SW 1271 (cell line): ENCODE measurements around the gene NFILZ.
A peak's percentile ranks its signal among the peaks of the same experiment; 100 is the strongest.

ENCODE experiments used
- DNase-seq, 2 experiments: peaks; one replicate each; lab custom pipeline; 2025; lab: John Stamatoyannopoulos, UW

The NFILZ gene, protein sequence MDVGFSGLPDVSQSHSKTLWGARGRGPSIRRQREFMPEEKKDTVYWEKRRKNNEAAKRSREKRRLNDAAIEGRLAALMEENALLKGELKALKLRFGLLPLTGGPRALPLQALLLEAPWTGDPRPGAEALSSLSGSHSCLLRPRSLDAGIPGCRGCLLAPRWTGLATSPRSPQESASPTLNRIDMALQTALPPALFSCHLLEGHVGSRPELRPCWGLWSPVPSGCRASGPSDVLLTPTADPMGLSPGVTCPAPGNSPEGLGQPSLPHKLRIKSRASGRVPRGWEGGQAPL

DNA sequence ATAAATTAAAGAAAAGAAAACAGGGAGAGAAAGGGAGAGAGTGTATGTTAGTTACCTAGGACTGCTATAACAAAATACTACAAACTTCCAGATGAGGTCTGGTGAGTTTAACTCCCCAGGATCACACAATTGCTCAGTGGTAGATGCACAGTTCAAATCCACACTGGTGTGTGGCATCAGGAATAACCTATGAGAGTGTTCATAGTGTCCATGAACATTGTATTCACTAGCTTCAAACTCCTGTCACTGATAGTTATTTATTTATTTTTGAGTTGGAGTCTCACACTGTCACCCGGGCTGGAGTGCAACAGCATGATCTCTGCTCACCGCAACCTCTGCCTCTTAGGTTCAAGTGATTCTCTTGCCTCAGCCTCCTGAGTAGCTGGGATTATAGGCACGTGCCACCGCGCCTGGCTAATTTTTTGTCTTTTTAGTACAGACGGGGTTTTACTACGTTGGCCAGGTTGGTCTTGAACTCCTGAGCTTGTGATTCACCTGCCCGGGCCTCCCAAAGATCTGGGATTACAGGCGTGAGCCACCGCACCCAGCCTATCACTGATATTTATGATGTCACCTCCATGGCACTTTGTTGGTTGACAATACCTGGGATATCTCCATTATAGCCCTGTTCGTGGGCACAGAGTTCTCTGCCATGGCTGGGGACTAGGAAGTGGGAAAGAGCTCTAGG, at the start of gene NFILZ:
TSS of gene NFILZ (plus strand) at position 638 of the 688 bp plus-strand sequence. CDS start 46,133 bp downstream, outside the sequence.
- no peak for DNase-seq

DNA sequence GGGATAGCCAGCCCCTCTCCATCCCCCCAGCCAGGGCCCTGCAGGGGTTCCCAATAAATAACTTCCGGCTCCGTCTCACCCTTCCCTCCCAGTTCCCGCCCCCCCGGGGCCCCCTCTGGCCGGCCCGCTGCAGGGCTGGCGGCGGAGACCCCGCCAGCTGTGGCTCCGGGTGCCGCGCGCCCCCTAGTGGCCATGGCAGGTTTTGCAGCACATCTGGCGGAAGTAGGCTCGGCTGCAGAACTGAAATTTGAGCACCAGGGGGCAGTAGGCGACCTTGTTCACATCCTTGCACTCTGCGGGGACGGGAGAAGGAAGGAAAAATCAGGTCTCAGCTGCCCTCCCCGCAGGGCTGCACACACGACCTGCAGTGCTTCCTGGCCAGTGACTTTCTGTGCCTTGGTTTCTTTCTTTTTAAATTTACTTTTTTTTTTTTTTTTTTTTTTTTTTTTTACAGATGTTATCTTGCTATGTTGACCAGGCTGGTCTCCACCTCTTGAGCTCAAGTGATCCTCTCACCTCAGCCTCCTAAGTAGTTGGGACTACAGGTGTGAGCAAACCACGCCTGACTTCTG, 49.6 kb upstream of the NFILZ start:
- DNase-seq, result peak in 1 of 2 experiments; percentile 64

DNA sequence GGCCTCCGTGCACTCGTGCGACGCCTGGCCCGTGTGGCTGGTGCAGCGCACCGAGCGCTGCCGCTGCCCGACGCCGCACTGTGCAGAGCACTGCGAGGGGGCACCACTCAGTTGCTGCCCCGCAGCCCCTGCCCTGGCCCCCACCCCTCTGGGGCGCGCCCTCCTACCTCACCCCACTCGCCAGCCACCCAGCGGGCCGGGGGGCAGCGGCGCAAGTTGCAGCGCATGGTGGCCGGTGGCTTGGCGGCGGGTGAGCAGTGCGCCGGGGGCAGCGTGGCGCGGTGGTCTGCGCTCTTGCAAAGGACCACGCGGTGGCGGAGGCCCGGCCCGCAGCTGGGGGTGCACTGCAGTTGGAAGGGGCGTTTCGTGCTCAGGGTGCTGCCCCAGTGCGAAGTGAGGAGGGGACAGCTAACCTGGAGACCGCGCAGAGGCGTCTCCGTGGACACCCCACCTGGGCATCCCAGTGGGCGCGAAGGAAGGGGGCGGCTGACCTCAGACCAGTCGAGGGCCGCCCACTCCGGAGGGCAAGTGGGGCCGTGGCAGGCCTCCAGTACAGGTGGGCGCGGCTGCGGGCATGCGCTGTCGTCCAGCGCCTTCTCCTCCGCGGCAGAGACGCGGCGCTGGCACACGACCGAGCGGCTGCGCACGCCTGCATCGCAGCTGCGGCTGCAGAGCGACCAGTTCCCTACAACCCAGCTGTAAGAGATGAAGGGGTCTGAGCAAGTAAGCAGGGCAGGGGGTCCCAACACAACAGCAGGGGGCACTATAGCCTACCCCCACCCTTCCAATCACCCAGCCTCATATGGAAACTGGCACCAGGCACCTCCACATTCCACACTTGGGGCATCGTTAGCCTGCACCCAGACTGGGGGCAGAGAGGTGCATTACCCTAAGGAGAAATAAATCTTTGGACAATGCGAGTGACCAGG, 45.2 kb upstream of the NFILZ start:
- DNase-seq, result no peak

DNA sequence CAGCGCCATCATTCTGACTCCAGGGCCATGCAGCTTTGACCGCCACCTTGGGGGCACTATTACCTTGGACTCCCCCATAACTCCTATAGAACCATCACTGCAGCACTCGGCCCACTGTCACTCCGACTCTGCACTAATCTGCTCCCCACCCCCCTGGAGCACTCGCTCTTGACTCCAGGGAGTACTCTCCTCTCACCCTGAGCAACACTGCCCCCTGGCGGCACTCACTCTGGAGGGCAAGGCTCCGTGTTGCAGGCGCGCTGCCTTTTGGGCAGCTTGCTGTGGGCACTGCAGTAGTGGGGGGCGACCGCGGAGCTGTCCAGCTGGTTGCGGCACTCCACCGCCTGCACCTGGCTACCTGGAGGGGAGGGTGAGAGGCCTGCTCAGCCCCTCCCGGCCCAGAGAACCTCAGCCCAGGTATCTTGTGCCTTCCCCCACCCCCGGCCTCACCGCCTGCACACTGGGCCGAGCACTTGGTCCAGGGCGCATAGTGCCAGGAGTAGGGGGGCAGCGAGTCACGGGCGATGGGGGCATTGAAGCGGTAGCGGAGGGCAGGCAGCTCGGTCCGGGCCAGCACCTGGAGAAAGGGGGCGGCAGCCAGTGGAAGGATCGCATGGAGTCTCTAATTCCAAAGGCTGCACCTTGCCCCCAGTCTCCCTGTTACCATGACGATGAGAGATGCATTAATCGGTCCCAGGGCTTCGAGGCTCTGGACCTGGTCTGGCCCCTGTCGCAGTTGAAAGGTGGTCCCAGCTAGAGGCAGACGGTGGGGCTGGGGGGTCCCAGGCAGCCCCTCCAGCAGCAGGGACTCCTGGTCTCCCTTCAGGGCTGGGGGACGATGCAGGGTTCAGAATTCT, 44.3 kb upstream of the NFILZ start:
- DNase-seq, result peak; percentile 17 to 40

DNA sequence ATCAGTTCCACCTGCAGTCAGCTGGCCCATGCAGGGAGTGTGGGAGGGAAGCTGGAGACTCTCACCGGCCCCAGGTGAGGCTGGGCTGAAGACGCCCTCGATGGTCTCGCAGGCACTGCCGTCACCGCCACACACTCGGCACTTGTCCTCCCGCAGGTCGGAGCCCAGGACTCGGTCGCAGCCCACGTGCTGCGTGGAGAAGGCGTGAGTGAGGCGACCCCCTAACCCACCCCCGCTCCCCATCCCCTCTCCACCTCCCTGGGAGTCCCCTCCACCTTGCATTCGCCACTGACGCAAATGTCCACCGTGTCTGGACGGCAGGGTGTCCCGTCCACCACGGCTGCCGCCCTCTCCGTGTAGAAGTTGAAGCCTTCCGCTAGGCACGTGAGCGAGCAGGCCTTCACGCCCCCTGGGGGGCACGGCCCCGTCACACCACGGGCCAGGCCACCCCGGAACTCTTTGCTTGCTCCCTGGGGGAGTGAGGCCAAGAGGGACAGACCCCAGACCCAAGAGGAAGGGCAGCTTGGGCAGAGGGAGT, 41.2 kb upstream of the NFILZ start:
- DNase-seq, result no peak

DNA sequence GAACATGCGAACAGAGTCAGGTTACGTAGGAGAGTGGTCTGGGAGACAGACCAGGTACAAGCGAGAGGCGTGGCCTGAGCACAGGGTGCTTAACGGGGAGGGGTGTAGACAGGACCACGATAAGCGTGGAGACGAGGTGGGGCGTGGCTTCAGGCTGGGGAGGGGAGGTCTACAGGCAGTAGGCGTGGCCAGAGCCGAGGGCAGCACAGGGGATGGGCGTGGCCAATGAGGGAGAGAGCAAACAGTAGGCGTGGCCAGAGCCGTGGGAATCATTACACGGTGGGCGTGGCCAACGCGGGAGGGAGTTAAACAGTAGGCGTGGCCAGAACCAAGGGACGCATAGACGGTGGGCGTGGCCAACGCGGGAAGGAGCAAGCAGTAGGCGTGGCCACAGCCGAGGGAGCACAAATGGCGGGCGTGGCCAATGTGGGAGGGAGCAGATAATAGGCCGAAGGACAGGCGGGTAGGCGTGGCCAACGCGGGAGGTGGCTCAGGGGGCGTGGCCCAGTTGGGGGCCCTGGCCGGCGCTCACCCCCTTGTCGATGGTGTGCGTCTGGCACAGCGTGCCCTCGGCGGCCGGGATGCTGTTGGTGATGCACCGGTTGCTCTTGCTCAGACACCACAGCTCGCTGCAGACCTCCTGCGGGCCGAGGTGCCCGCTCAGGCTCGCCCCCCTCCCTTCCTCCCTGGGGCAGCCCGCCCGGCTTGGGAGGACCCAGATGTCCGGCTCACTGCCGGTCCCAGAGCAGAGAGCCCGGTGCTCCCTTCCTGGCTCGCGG, 38.0 kb upstream of the NFILZ start:
- DNase-seq, result peak; percentile 45 to 49

DNA sequence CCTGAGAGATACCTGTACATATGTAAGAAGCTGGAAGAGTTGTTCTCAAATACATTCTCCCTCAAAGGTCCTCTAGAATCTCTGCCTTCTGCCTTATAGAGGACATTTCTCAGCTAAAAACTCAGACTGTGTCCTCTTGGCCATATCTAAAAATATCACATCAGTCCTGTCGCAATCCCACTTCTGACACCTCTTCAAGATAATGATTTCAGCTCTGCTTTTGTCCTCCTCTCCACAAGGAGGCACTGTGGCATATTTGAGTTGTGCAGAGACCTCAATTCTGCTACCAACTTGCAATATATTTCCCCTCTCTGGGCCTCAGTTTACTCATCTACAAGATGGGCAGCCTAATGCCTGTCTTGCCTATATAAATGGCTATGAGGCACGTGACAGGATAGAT, 36.5 kb upstream of the NFILZ start:
- DNase-seq, result no peak

DNA sequence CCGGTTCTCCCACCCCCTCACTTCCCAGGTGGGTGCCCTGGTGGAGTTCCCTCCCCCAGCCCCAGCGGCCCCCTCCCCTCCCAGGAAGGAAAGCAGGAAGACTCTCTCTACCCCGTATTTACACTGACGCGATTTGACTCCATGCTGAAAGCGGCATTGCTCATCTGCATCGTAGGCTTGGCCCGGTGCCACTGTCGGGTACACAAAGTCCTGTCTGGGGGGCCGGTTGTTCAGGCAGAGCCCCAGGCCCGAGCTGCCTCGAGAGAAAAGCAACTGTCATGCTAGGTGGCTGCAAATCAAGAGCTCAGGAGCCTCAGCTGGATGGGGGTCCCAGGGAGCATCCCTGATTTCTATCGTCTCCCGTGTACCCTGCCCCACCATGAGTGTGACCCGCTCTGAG, 34.8 kb upstream of the NFILZ start:
- DNase-seq, result no peak

DNA sequence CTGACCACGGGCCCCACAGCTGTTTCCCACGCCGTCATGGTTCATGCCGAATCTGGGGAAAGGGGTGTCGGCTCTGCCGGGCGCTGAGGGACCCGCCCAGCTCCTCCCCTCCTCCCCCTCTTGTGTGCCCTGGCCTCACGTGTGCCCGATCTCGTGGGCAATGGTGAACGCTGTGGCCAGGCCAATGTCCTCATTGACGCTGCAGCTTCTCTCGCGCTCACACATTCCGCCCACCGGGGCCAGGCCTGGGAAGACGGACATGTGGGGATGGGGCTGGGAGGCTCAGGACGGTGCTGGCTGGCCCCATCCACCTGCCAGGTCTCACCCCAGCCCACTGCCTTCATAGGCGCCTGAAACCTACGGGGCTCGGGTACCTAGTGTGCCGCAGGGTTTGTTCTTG, 34.3 kb upstream of the NFILZ start:
- DNase-seq, result no peak

DNA sequence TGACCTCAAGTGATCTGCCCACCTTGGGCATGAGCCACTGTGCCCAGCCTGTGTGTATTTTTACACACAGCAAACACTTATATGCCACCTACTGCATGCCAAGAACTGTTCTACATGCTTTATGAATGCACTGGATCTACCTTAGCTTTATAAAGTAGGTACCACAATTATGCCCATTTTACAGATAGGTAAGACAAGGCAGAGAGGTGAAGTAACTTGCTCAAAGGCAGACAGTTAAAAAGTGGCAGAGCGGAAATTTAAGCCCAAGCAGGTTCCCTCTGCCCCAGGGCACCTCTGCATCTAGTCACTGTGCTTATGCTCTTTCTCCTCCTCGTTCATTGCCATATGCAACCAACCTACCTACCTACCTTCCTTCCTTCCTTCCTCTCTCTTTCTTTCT, 30.4 kb upstream of the NFILZ start:
- DNase-seq, result no peak

DNA sequence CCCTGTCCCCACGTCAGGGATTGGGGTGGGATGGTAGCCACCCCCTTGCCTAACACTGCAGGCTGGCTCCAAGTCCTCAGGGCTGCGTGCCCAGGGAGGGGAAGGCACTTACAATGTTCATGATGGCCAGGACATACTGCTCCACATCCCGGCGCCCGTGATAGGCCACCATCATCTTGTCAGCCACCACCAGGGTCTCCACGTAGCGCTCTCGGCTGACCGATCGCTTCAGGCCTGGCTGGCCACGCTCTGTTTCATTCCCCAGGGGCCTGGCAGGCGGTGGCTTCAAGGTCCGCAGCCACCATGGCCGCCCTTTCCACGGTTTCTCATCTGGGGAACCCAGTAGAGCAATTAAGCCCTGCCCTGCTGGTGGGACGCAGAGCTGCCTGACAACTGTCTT, 29.6 kb upstream of the NFILZ start:
- no peak for DNase-seq

DNA sequence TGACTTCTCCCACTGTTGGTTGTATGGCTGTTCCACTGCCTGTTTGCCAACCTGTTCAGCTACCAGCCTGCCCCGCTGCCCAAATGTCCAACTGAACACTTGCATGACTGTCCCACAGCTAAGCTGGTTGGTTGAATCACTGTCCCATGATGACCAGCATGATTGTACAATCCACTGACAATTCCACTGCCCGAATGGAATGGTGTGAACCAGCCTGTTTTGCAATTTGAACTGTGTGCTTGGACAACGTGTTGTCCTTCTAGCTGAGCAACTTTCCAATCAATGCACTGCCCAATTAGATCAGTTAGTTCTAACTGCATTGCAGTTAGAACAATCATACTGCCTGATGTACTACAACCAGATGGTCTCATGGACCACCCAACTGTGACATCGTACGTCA, 28.6 kb upstream of the NFILZ start:
- DNase-seq, result no peak

DNA sequence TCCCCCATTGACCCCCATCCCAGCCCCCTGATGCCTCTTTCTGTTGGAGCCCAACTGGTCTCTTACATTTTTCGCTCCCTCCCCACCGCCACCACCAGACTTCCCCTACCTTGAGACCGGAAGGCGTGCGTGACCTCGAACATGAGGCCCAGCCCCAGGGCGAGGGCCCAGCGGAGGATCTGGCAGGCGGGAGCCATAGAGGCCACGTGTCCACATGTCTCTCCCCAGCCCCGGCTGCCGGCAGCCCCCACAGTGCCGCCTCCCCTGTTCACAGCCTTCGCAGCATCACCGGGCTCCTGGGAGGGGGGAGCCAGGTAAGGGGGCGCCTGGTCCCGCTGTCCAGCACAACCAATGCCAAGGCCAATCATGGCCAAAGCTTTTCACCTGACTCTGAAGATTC, 24.9 kb upstream of the NFILZ start:
- DNase-seq, result no peak

DNA sequence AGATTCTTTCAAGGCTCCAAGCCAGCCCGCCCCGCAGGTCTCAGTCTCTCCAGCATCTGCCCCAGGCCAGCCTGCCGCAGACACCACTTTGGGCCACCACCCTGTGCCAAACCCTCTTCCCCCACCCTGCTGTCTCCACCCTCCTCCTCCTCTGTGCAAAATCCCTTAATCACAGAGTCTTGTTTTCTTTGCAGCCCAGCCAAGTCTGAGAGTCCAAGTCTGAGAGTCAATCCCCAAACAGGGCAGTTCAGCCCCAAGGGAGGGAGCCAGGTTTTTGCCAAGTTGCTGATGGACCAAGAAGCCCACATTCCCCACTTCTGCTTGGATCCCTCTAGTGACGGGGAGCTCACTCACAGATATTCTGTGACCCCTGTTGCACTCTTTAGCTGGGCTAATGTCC, 23.0 kb upstream of the NFILZ start:
- no peak for DNase-seq

DNA sequence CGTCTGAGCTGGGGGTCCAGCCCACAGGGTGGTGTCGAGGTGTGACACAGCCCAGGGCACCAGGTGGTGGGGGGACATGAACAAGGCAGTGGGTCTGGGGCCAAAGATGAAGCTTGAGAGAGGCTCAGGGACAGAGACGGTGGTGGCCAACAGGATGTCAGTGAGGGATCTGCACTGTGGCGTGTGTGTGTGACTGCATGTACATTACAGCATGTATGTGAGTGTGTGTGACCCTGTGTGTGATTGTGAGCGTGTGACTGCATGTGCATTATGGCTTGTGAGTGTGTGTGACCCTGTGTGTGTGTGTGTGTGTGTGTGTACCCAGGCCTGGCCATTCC, 21.5 kb upstream of the NFILZ start:
- DNase-seq, result no peak

DNA sequence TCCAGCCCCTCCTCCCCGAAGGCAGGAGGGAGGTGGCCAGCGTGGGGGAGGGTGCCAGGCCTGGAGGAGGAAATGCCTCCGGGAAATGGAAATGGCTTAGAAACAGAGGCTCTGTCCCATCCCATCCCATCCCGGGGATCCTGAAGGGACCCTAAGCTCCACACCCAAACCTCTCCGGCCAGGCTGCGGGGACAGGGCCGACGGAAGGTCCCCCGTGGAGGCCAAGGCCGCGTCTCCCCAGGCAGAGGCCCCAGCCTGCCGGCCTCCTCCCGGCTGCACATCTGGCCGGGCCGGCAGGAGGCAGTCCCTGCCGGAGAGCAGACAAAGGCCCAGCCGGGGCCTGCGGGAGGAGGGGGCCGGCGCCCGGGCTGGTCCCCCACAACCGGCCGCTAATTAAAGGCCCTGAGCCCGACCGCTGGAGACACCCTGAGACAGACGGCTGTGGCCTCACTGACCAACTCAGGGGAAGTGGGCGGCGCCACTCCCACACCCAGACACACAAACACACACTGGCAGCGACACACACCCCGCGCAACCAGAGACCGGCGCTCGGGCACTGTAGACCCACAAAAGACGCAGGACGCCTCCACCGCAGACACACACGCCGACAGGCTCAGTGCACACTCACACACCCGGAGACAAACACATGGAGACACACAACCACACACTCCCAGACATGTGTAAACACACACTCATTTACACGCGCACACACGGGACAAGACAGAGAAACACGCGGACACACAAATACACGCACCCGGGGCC, 21.0 kb upstream of the NFILZ start:
- DNase-seq, result no peak

DNA sequence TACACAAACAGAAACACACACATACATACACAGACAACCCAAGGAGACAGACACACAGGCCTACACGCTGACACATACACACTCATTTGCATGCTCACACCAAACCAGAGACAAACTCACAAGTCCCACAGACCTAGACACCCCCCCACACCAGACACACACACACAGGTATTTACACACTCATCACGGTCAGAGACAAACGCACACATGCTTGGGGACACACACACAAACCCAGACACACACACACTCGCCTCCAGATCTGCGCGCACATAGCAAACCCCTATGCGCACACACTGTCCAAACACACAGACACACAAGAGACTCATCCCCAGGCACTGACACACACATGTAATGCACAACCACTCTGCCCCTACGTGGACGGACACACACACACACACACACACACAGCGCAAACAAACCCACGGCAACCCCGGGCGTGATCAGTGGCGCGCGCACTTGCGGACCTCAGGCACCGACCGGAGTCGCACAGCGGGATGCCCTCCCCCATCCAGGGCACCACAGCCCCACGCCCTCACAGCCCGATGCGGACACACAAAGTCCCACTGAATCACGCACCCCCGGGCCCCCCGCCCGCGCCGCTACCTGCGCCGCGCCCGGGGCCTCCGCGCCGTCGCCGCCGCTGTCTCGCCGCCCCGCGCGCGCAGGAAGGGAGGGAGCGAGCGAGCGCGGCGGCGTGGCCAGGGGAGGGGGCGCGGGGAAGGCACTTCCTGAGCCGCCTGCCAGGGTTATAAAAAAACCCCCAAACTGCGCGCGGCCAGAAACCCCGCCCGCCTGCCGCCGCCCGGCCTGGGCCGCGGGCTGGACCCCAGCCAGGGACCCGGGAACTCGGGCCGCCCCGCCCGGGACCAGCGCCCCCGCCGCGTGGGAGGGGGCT, 20.1 kb upstream of the NFILZ start, which contains the start of gene ADAMTS10:
TSS of gene ADAMTS10 (minus strand) at position 675 of the 895 bp plus-strand sequence. CDS start 5,005 bp downstream, outside the sequence.
- no peak for DNase-seq

DNA sequence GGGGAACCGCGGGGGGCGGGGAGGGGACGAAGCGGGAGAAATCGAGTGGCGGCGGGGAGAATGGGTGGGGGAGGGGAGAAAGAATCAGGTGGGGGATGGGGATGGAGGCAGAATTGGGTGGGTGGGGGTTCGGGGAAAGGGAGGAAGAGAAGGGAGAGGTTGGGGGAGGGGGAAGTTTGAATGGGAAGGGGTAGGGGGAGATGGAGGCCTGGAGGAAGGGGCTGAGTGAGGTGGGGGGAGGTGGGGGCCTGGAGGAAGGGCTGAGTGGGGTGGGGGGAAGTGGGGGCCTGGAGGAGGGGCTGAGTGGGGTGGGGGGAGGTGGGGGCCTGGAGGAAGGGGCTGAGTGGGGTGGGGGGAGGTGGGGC, 19.5 kb upstream of the NFILZ start:
- DNase-seq, result no peak
